Uterus (tissue), 2 donors: ENCODE results near the gene NCBP1.
"Not testable (repeated sequence)": the region's sequence is repeated elsewhere in the genome, so short reads cannot be mapped to it uniquely, and the experiment has no call there.

Source experiments
- CTCF ChIP-seq, 4 experiments: fragments of 200-600 bp in 2 of 4; fragments of 450-650 bp in 2 of 4; sonication (generic) in 2 of 4; IDR thresholded peaks; one replicate each; pipeline ENCODE4 v1.5.1; 2016 to 2019; ENCODE audit warnings: antibody characterized with exemption in 4 of 4, mild to moderate bottlenecking in 2 of 4, moderate library complexity in 1 of 4
- POLR2A ChIP-seq, 2 donors: fragments of 450-650 bp; IDR thresholded peaks; one replicate each; pipeline ENCODE4 v1.6.1; 2016; ENCODE audit warnings: antibody characterized with exemption in 2 of 2, mild to moderate bottlenecking in 1 of 2, moderate library complexity in 1 of 2

DNA sequence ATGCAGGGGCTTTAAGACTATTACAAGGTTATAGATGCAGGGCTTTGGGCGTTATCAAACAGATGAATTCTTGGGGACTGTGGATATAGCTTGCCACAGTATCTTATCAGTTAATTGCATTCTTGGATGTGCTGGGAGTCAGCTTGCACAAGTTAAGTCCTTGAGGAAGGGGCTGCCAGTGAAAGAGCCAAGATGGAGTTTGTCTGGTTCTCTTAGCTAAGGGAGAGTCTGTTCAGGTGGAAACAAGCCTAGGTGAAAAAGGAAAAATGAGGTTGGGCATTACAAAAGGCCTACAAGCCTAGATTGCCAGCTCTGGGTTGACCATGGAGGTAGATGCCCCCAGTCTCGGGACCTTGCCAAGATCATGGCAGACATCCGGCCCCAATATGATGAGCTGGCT, 66.2 kb downstream of the NCBP1 start:
- not testable (repeated sequence) for TF ChIP-seq CTCF, POLR2A (IDR thresholded peaks at IDR 0.05)
